ENCODE data around the gene CLIP1. TPM values are rescaled to one million over a fixed set of nuclear protein-coding genes. Genes with fewer than 3 reads are reported as not detected.

The CLIP1 gene
- total and polyA plus RNA-seq, 2 of the 13 experiments (the other 11 are each of a cell fraction or from before 2014, with no cell fraction given): 28.9 to 43.7 TPM

GRCh38 chr12:122422730-122423257 lies 325 bp upstream of the CLIP1 start (continued):
- TF ChIP-seq, protein P1, sequence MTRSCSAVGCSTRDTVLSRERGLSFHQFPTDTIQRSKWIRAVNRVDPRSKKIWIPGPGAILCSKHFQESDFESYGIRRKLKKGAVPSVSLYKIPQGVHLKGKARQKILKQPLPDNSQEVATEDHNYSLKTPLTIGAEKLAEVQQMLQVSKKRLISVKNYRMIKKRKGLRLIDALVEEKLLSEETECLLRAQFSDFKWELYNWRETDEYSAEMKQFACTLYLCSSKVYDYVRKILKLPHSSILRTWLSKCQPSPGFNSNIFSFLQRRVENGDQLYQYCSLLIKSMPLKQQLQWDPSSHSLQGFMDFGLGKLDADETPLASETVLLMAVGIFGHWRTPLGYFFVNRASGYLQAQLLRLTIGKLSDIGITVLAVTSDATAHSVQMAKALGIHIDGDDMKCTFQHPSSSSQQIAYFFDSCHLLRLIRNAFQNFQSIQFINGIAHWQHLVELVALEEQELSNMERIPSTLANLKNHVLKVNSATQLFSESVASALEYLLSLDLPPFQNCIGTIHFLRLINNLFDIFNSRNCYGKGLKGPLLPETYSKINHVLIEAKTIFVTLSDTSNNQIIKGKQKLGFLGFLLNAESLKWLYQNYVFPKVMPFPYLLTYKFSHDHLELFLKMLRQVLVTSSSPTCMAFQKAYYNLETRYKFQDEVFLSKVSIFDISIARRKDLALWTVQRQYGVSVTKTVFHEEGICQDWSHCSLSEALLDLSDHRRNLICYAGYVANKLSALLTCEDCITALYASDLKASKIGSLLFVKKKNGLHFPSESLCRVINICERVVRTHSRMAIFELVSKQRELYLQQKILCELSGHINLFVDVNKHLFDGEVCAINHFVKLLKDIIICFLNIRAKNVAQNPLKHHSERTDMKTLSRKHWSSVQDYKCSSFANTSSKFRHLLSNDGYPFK (CRISPR knock-in tag; IDR thresholded peaks at IDR 0.05; ENCODE audit: borderline replicate concordance): no peak
- TF ChIP-seq PRMT3 (CRISPR knock-in tag; IDR thresholded peaks at IDR 0.05; ENCODE audit: borderline replicate concordance, low read depth): 0 out of 2 replicates have a peak, but pooled peaks have one; percentile 34
- no peak for TF ChIP-seq MAX (IDR thresholded peaks at IDR 0.05)
- no peak for TF ChIP-seq JUND (CRISPR knock-in tag; IDR thresholded peaks at IDR 0.05)
- no peak for TF ChIP-seq STAT5B (CRISPR knock-in tag; IDR thresholded peaks at IDR 0.05)
- no peak for TF ChIP-seq ZBTB3 (CRISPR knock-in tag; IDR thresholded peaks at IDR 0.05; ENCODE audit: borderline replicate concordance, low read depth)
- TF ChIP-seq ZKSCAN8 (CRISPR knock-in tag; IDR thresholded peaks at IDR 0.05; ENCODE audit: borderline replicate concordance): no peak
- no peak for TF ChIP-seq NONO (IDR thresholded peaks at IDR 0.05)
- no peak for TF ChIP-seq NONO (CRISPR knock-in tag; conservative IDR thresholded peaks at IDR 0.05)
- no peak for TF ChIP-seq CREB1 (IDR thresholded peaks at IDR 0.05)
- TF ChIP-seq CREB1 (CRISPR knock-in tag; IDR thresholded peaks at IDR 0.05): no peak
- TF ChIP-seq, protein P2, sequence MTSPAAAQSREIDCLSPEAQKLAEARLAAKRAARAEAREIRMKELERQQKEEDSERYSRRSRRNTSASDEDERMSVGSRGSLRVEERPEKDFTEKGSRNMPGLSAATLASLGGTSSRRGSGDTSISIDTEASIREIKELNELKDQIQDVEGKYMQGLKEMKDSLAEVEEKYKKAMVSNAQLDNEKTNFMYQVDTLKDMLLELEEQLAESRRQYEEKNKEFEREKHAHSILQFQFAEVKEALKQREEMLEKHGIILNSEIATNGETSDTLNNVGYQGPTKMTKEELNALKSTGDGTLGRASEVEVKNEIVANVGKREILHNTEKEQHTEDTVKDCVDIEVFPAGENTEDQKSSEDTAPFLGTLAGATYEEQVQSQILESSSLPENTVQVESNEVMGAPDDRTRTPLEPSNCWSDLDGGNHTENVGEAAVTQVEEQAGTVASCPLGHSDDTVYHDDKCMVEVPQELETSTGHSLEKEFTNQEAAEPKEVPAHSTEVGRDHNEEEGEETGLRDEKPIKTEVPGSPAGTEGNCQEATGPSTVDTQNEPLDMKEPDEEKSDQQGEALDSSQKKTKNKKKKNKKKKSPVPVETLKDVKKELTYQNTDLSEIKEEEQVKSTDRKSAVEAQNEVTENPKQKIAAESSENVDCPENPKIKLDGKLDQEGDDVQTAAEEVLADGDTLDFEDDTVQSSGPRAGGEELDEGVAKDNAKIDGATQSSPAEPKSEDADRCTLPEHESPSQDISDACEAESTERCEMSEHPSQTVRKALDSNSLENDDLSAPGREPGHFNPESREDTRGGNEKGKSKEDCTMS (CRISPR knock-in tag; conservative IDR thresholded peaks at IDR 0.05): no peak
- TF ChIP-seq ZNF274 (CRISPR knock-in tag; IDR thresholded peaks at IDR 0.05): no peak
- 0 out of 4 replicates have a peak, but pooled peaks of 1 of the 2 experiments have one; percentile 8 for TF ChIP-seq POLR2A (IDR thresholded peaks at IDR 0.05; ENCODE audit: insufficient read depth in 1 of 2, low read depth in 2 of 2, low read length in 2 of 2)
- 0 out of 2 replicates have a peak, but pooled peaks have one; percentile 34 for TF ChIP-seq NFE2L1 (CRISPR knock-in tag; IDR thresholded peaks at IDR 0.05; ENCODE audit: borderline replicate concordance)
- TF ChIP-seq ZNF282 (IDR thresholded peaks at IDR 0.05; ENCODE audit: partially characterized antibody): no peak
- TF ChIP-seq KLF9 (CRISPR knock-in tag; IDR thresholded peaks at IDR 0.05; ENCODE audit: low read depth): no peak
- TF ChIP-seq ZNF768 (CRISPR knock-in tag; IDR thresholded peaks at IDR 0.05): no peak
- no peak for TF ChIP-seq ELF3 (CRISPR knock-in tag; IDR thresholded peaks at IDR 0.05)
- no peak for TF ChIP-seq ZNF766 (CRISPR knock-in tag; IDR thresholded peaks at IDR 0.05; ENCODE audit: borderline replicate concordance)
- TF ChIP-seq ATF5 (CRISPR knock-in tag; IDR thresholded peaks at IDR 0.05; ENCODE audit: low read depth): no peak
- no peak for TF ChIP-seq ZFX (CRISPR knock-in tag; IDR thresholded peaks at IDR 0.05; ENCODE audit: low read depth)
- no peak for TF ChIP-seq SP140L (CRISPR knock-in tag; IDR thresholded peaks at IDR 0.05; ENCODE audit: borderline replicate concordance)
- no peak for TF ChIP-seq MXD1 (CRISPR knock-in tag; IDR thresholded peaks at IDR 0.05)
- no peak for TF ChIP-seq RCOR2 (CRISPR knock-in tag; IDR thresholded peaks at IDR 0.05)
- TF ChIP-seq ATRX (CRISPR knock-in tag; IDR thresholded peaks at IDR 0.05; ENCODE audit: borderline replicate concordance): no peak
